Measurements from ENCODE around the gene PLEKHF1. TPM values are rescaled to one million over a fixed set of nuclear protein-coding genes. Genes with fewer than 3 reads are reported as not detected.
A peak's percentile ranks its signal among the peaks of the same experiment; 100 is the strongest.
"Not testable (repeated sequence)": the region's sequence is repeated elsewhere in the genome, so short reads cannot be mapped to it uniquely, and the experiment has no call there.

PLEKHF1 gene
- polyA plus RNA-seq, 1 donor: 2.5 TPM

DNA sequence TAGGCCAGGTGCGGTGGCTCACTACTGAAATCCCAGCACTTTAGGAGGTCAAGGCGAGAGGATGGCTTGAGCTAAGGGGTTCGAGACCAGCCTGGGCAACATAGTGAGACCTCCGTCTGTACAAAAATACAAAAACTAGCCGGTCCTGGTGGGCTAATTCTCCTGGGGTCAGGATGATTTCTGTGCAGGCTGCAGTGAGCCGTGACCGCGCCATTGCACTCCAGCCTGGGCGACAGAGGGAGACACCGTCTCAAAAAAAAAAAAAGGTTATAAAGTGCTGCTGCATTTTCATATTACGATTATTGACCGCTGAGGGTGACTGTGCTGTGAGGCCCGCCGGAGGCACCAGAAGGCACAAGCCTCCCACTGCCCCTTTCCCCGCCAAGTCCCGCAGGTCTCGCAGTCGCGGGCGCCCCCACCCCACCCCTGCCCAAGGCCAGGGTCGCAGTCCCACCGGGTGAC is 477 bp upstream of the PLEKHF1 start:
- Histone ChIP-seq H3K4me3 (ENCODE audit: low read length) (peak overlapping the region; percentile 24), H3K27me3 (ENCODE audit: control insufficient read depth, insufficient read depth, low read length) (peaks cover 17% of the 10 kb centered on the region), H3K4me1 (ENCODE audit: control insufficient read depth, insufficient read depth, low read length) (peaks cover 14% of the 10 kb centered on the region), H3K27ac (ENCODE audit: low read length) (no peak overlapping the region), H3K36me3 (ENCODE audit: control insufficient read depth, insufficient read depth, low read length) (no peaks in the 10 kb centered on the region), H3K9me3 (ENCODE audit: control insufficient read depth, low read depth, low read length) (no peaks in the 10 kb centered on the region)
- no peak for DNase-seq
- WGBS (ENCODE audit: insufficient coverage, low lambda C conversion rate): no CpG with 5 or more reads among the region's 22 CpGs

DNA sequence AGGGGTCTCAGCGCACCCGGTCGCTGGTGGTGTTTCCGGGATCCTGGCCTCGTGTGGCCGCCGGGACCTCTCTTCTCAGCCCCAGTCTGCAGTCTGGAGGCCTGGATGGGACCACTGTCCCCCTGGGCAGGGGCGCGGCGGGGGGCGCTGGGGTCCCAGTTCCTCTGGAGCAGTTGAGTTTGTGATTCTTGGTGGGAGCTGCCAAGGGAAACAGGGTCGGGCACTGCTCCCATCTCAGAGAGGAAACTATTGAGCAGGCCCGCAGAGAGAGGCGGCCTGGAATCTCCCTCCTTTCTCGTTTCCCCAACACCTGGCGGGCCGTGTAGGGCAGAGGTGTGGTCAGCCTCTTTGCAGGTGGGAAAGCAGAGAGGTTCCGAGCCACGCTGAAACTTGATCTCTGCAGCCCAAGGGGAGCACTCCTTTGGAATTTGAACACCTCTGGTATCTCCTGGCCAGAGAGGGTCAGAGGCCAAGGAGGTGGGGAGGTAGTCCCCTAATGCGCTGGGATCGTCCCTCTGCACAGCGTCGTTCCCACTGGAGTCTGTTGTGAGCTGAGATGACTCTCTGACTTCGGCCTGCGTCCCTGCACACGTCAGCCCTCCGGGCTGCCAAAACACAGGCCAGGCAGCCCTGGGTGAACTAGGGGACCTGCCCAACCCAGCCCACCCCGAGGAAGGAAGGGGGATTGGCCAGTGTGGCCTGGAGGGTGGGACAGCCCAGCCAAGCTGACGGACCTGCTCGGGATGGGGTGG is 741 bp downstream of the PLEKHF1 start:
- H3K27ac ChIP-seq (ENCODE audit: low read length): peak overlapping the region; percentile 21
- H3K36me3 ChIP-seq (ENCODE audit: control insufficient read depth, insufficient read depth, low read length): no peaks in the 10 kb centered on the region
- peak in 1 of 2 donors; percentile 34 for DNase-seq
- peaks cover 12% of the 10 kb centered on the region for H3K27me3 ChIP-seq (ENCODE audit: control insufficient read depth, insufficient read depth, low read length)
- no peaks in the 10 kb centered on the region for H3K9me3 ChIP-seq (ENCODE audit: control insufficient read depth, low read depth, low read length)
- WGBS (ENCODE audit: insufficient coverage, low lambda C conversion rate): no CpG with 5 or more reads among the region's 30 CpGs
- H3K4me3 ChIP-seq (ENCODE audit: low read length): peak overlapping the region; percentile 49
- peaks cover 14% of the 10 kb centered on the region for H3K4me1 ChIP-seq (ENCODE audit: control insufficient read depth, insufficient read depth, low read length)

DNA sequence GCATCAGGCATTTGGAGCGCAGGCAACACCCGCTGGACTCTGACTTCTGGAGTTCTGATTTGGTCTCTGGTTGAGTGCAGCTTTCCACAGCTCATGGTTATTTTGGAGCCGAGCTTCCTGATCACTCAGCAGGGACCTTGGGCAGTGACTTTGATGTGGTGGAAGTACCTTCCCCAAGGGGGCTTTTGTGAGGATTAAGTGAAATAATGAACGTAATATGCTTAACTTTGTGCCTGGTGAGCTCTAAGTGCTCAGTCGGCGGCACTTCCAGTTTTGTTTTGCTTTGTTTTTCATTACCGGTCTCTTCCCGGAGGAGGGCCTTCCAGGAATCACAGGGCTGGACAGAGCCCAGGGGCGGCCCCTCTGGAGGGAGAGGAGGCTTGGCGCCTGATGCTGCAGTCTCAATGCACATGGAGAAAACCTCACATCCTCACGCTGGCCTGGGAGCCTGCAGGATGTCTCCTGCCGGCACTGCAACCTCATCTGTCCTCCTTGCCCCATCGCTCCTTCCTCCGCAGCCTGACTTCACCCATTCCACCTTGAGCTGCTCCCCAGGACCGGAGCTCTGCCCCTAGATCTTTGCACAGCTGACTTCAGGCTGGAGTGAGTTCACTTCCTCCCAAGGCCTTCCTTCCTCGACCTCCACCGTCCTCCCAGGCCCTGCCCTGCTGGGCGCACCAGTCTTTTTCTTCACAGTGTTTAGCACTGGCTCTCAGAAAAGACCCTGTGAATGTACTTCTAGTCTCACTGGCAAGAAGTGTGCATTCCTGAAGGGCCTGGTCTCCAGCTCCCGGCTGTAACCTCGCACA is 1.5 kb downstream of the PLEKHF1 start:
- Histone ChIP-seq H3K4me3 (ENCODE audit: low read length) (peak overlapping the region; percentile 49), H3K27ac (ENCODE audit: low read length) (peak overlapping the region; percentile 21), H3K4me1 (ENCODE audit: control insufficient read depth, insufficient read depth, low read length) (peaks cover 14% of the 10 kb centered on the region), H3K36me3 (ENCODE audit: control insufficient read depth, insufficient read depth, low read length) (no peaks in the 10 kb centered on the region), H3K27me3 (ENCODE audit: control insufficient read depth, insufficient read depth, low read length) (peaks cover 8% of the 10 kb centered on the region), H3K9me3 (ENCODE audit: control insufficient read depth, low read depth, low read length) (no peaks in the 10 kb centered on the region)
- peak in 1 of 2 donors; percentile 65 for DNase-seq
- WGBS (ENCODE audit: insufficient coverage, low lambda C conversion rate): no CpG with 5 or more reads among the region's 20 CpGs

DNA sequence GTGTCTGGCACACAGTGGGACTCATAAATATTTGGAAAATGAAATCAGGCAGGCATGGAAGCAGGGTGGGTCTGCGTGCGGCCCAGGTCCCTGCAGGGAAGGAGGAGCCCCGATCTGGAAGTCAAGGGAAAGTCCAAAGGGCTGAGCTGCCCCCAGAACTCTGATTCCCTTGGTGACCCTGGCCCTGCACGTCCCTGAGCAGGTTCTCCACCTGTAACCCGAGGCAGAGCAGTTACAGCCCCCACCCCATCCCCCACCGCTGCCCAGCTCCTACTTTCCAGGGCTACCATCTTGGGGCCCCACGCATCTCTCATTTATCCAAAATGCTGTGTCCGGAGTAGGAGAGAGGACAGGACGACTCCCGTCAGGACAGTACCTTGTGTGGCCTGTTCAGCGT is 2.1 kb downstream of the PLEKHF1 start:
- no peaks in the 10 kb centered on the region for H3K36me3 ChIP-seq (ENCODE audit: control insufficient read depth, insufficient read depth, low read length)
- no peak overlapping the region for H3K4me3 ChIP-seq (ENCODE audit: low read length)
- peaks cover 8% of the 10 kb centered on the region for H3K27me3 ChIP-seq (ENCODE audit: control insufficient read depth, insufficient read depth, low read length)
- no peaks in the 10 kb centered on the region for H3K9me3 ChIP-seq (ENCODE audit: control insufficient read depth, low read depth, low read length)
- H3K27ac ChIP-seq (ENCODE audit: low read length): no peak overlapping the region
- H3K4me1 ChIP-seq (ENCODE audit: control insufficient read depth, insufficient read depth, low read length): peaks cover 14% of the 10 kb centered on the region
- no peak for DNase-seq
- WGBS (ENCODE audit: insufficient coverage, low lambda C conversion rate): no CpG with 5 or more reads among the region's 11 CpGs

DNA sequence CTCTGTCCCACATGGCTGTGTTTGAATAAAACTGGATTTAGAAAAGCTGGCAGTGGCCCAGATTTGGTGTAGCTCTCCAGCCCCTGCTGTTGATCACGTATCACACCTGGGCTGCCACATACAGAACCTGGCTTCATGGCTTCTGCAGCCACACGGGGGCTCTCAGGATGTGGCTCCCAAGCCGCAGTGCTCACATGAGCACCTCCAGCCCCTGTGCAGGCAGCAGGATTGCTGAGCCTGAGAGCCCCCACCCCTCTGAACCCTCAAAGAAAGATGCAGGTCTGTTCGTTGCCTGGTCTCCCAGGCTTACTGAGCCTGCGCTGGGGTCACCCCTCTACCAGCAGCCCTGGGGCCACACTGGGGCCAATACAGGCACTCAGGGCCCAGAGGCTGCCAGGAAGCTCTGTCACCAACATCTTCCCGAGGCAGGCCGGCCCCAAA is 2.7 kb downstream of the PLEKHF1 start:
- H3K27ac ChIP-seq (ENCODE audit: low read length): no peak overlapping the region
- H3K36me3 ChIP-seq (ENCODE audit: control insufficient read depth, insufficient read depth, low read length): no peaks in the 10 kb centered on the region
- no peaks in the 10 kb centered on the region for H3K9me3 ChIP-seq (ENCODE audit: control insufficient read depth, low read depth, low read length)
- H3K4me3 ChIP-seq (ENCODE audit: low read length): no peak overlapping the region
- peaks cover 3% of the 10 kb centered on the region for H3K27me3 ChIP-seq (ENCODE audit: control insufficient read depth, insufficient read depth, low read length)
- H3K4me1 ChIP-seq (ENCODE audit: control insufficient read depth, insufficient read depth, low read length): peaks cover 14% of the 10 kb centered on the region
- WGBS (ENCODE audit: insufficient coverage, low lambda C conversion rate): no CpG with 5 or more reads among the region's 7 CpGs
- DNase-seq: no peak

DNA sequence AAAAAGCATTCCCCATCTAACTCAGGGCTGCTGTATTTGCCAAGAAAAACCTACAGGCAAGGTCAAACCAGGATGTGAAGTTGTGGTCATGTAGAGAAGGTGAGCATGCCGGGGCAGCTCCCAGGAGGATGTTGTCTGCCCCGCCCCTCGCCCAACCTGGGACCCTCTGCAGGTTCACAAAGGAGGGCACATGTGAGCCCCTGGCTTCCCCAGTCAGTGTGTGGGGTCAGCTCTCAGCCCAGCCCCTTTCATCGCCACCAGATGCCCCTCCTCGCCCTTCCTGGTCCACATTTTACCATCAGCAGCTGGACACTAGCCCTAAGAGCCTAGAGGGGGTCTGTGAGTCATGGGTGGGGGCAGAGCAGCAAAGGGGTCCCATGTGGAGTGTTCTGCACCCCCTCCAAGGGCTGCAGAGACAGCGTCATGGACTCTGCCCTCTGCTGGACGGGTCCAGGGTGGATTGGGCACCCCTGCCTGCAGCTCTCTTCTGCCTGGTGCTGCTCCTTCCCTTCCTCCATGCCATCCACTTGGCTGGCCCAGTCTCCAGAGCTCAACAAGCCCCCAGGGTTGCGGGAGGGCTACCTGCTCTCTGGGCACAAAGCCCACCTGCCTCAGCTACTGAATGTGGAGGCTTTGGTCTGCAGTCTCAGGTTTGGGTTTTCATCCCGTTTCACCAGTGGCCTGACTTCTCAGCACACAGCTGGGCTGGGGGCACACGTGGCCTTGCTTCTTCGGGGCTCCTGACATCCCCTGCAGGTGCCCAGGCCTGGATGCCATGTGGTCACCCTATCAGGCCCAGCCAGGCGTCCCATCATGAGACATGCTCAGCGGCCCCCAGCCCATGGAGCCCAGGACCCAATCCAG is 3.7 kb downstream of the PLEKHF1 start:
- H3K27me3 ChIP-seq (ENCODE audit: control insufficient read depth, insufficient read depth, low read length): no peaks in the 10 kb centered on the region
- peaks cover 14% of the 10 kb centered on the region for H3K4me1 ChIP-seq (ENCODE audit: control insufficient read depth, insufficient read depth, low read length)
- no peaks in the 10 kb centered on the region for H3K9me3 ChIP-seq (ENCODE audit: control insufficient read depth, low read depth, low read length)
- H3K36me3 ChIP-seq (ENCODE audit: control insufficient read depth, insufficient read depth, low read length): no peaks in the 10 kb centered on the region
- DNase-seq: no peak
- no peak overlapping the region for H3K4me3 ChIP-seq (ENCODE audit: low read length)
- no CpG with 5 or more reads among the region's 13 CpGs for WGBS (ENCODE audit: insufficient coverage, low lambda C conversion rate)
- H3K27ac ChIP-seq (ENCODE audit: low read length): no peak overlapping the region

DNA sequence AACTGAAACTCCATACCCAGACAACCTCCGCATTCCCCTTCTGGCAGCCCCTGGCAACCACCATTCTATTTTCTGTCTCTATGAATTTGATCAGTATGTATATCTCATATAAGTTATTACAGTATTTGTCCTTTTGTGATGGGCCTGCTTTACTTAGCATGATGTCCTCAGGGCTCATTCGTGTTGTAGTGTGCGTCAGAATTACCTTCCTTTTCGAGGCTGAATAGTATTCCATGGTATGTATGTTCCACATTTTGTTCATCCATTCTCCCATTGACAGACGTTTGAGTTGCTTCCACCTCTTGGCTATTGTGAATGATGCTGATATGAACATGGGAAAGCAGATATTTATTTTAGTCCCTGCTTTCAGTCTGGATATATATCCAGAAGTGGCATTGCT is 5.0 kb downstream of the PLEKHF1 start:
- 90% methylated on average over 2 of the region's 5 CpGs for whole genome bisulfite sequencing (ENCODE audit: insufficient coverage, low lambda C conversion rate)
- H3K4me3 ChIP-seq (ENCODE audit: low read length): no peak overlapping the region
- no peaks in the 10 kb centered on the region for H3K27me3 ChIP-seq (ENCODE audit: control insufficient read depth, insufficient read depth, low read length)
- H3K27ac ChIP-seq (ENCODE audit: low read length): no peak overlapping the region
- DNase-seq: no peak
- H3K9me3 ChIP-seq (ENCODE audit: control insufficient read depth, low read depth, low read length): no peaks in the 10 kb centered on the region
- no peaks in the 10 kb centered on the region for H3K36me3 ChIP-seq (ENCODE audit: control insufficient read depth, insufficient read depth, low read length)
- peaks cover 14% of the 10 kb centered on the region for H3K4me1 ChIP-seq (ENCODE audit: control insufficient read depth, insufficient read depth, low read length)

DNA sequence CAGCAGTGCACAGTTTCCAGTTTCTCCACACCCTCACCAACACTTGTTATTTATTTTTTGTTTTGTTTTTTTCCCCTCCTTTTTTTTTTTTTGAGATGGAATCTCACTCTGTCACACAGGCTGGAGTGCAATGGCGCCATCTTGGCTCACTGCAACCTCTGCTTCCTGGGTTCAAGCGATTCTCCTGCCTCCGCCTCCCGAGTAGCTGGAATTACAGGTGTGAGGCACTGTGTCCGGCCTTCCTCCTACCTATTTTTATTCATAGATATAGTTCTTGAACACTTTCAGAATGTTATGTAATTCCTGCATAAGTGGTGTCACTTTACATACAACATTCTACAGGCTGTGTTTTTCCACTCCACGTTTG is 5.7 kb downstream of the PLEKHF1 start:
- WGBS (ENCODE audit: insufficient coverage, low lambda C conversion rate): 67% methylated on average over 1 of the region's 6 CpGs
- H3K4me1 ChIP-seq (ENCODE audit: control insufficient read depth, insufficient read depth, low read length): not testable (repeated sequence)

DNA sequence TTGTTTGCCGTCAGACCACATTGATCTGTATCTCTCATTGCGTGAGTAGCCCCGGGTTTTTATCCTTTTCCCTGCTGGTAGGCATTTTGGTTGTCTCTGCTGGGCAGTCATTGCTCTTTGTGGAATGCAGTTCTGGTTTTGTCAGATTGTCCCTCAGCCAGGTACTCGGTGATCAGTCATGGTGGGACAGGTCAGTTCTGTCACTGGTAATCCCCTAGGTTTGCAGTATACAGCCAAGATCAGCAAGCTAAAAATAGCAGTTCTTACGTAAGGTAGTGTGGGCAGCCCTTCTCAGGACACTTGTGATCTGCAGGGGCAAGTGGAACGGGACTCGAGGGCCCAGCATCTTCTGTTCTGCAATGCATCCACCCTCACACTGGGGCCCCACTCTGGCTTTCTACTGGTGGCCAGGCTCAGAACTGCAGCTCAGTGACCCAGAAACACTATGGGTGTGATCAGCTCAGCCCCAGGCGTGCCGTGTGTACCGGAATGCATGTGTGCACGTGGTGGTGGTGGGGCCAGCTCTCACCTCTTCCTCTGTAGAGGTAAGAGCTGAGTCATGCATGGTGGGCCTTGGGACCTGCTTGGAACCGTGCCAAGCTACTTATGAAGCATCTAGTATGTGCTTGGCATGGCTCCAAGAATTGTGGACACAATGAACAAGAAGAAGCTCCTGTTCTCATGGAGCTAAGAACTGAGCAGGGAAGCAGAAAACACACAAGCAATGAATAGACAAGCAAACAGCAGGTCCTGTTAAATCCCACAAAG is 6.3 kb downstream of the PLEKHF1 start:
- Histone ChIP-seq H3K4me3 (ENCODE audit: low read length) (no peak overlapping the region), H3K27me3 (ENCODE audit: control insufficient read depth, insufficient read depth, low read length) (no peaks in the 10 kb centered on the region), H3K9me3 (ENCODE audit: control insufficient read depth, low read depth, low read length) (no peaks in the 10 kb centered on the region), H3K4me1 (ENCODE audit: control insufficient read depth, insufficient read depth, low read length) (peaks cover 6% of the 10 kb centered on the region), H3K36me3 (ENCODE audit: control insufficient read depth, insufficient read depth, low read length) (no peaks in the 10 kb centered on the region), H3K27ac (ENCODE audit: low read length) (no peak overlapping the region)
- peak in 1 of 2 donors; percentile 22 for DNase-seq
- WGBS (ENCODE audit: insufficient coverage, low lambda C conversion rate): 93% methylated on average over 3 of the region's 12 CpGs

More for the DNA sequence above, 5.7 kb downstream of the PLEKHF1 start:
- H3K27me3 ChIP-seq (ENCODE audit: control insufficient read depth, insufficient read depth, low read length); H3K9me3 ChIP-seq (ENCODE audit: control insufficient read depth, low read depth, low read length); H3K36me3 ChIP-seq (ENCODE audit: control insufficient read depth, insufficient read depth, low read length); H3K27ac ChIP-seq (ENCODE audit: low read length); DNase-seq; H3K4me3 ChIP-seq (ENCODE audit: low read length): not testable (repeated sequence)

Data from large intestine (tissue), 3 donors.